ENCODE measurements around the gene SHISA5.

DNA sequence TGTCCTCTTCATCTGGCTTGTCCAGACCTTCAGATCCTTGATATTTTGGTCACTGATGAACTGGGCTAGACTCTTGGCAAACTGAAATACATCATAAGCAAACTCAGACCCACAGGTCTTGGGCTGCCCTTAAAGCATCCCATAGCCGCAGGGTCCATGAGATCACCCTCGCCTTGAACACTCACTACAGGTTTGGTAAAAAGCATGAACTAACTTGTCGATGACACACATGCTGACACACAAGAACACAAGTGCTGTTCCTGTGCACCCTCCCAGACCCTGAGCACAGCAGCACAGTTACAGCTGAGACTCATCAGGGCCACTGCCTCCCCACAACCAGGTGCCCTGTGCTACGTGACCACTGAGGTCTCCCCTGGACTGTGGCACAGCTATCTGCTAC is 31.6 kb upstream of the SHISA5 start:
- TF ChIP-seq, protein P1, sequence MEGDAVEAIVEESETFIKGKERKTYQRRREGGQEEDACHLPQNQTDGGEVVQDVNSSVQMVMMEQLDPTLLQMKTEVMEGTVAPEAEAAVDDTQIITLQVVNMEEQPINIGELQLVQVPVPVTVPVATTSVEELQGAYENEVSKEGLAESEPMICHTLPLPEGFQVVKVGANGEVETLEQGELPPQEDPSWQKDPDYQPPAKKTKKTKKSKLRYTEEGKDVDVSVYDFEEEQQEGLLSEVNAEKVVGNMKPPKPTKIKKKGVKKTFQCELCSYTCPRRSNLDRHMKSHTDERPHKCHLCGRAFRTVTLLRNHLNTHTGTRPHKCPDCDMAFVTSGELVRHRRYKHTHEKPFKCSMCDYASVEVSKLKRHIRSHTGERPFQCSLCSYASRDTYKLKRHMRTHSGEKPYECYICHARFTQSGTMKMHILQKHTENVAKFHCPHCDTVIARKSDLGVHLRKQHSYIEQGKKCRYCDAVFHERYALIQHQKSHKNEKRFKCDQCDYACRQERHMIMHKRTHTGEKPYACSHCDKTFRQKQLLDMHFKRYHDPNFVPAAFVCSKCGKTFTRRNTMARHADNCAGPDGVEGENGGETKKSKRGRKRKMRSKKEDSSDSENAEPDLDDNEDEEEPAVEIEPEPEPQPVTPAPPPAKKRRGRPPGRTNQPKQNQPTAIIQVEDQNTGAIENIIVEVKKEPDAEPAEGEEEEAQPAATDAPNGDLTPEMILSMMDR (IDR thresholded peaks at IDR 0.05), result no peak
- no peak for TF ChIP-seq POLR2AphosphoS5 (IDR thresholded peaks at IDR 0.05)
